ENCODE results near the gene RFNG.

The RFNG gene

DNA sequence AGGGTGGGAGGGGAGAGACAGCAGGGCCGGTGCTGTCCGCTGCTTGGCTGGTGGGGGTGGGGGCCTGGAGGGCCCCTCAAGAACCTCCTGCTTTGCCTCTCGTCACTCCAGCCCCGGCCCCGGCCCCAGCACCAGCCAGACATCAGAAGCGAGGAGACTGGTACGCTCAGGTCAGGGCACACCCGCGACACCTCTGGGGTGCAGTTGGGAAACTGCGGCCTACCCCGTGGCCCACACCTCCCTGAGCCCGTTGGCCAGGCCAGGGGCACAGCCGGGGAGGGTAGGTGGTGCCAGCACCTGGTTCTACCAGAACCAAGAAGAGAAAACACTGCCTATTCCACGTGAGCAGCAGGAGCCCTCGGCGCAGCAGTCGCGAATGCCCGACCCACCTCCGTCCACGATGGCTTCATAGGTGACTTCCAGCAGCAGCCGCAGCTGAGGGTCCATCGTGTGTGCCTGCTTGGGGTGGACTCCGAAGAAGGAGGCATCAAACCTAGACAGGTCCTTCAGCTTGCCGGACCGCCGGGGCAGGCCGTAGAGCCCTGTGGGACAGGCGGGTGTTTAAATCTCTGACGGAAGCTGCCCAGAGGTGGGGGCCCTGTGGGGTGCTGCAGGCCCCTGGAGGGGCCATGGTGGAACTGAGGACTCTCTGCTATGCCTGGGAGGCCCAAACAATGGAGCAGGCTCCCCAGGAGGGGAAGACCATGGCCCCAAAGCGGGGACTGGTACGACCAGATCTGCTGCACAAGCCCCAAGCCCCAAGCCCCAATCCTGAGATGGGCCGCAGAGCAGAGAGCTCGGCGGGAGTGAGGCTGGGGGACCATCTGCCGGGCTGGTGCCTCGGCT is 43.5 kb upstream of the RFNG start:
- peaks cover 63% of the 10 kb centered on the region for H3K36me3 ChIP-seq (ENCODE audit: control insufficient read depth, insufficient read depth, low read length, severe bottlenecking)
- no peaks in the 10 kb centered on the region for H3K27me3 ChIP-seq (replicated peaks; ENCODE audit: control insufficient read depth, insufficient read depth, low read length)
- H3K9ac ChIP-seq (ENCODE audit: low read length): peak overlapping the region; percentile 98
- no peaks in the 10 kb centered on the region for H3K9me3 ChIP-seq (ENCODE audit: control insufficient read depth, low read length)
- H3K4me1 ChIP-seq (ENCODE audit: control insufficient read depth, insufficient read depth, low read length): peaks cover 18% of the 10 kb centered on the region
- no peak for DNase-seq (ENCODE audit: low read depth)
- H3K4me3 ChIP-seq (ENCODE audit: low read length): peak overlapping the region; percentile 95

DNA sequence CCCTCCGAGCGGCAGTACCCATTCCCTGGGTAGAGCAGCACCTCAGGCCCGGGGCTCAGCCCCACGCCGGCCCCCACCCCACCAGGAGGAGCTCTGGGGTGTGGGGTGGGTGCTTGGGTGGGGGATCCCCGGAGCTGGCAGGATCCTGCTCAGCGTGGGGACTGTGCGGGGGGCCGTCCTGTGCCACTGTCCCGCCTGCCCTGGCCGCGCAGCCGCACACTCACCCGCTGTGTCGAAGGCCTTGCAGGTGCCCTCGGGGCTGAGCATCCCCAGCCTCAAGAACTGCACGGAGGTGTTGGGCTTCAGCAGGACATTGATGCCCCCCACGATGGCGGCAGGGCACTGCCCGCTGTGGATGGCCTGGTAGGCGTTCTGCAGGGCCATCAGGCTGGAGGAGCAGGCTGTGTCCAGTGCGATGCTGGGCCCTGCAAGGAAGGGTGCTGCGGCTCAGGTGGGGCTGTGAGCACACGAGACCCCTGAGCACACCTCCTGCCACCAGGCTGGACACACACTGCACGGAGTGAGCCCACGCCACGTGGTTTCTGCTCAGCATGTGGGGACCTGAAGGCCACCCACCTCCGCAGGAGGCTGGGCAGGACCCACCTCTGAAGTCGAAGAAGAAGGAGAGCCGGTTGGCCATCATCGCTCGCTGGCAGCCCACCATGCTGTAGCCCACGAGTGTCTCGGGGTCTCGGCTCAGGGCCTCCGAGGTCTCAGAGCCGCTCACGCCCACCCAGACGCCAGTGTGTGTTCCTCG is 41.6 kb upstream of the RFNG start:
- H3K4me3 ChIP-seq (ENCODE audit: low read length): peak overlapping the region; percentile 76
- H3K9me3 ChIP-seq (ENCODE audit: control insufficient read depth, low read length): no peaks in the 10 kb centered on the region
- DNase-seq (ENCODE audit: low read depth): no peak
- H3K4me1 ChIP-seq (ENCODE audit: control insufficient read depth, insufficient read depth, low read length): peaks cover 7% of the 10 kb centered on the region
- H3K36me3 ChIP-seq (ENCODE audit: control insufficient read depth, insufficient read depth, low read length, severe bottlenecking): peaks cover 82% of the 10 kb centered on the region
- peak overlapping the region; percentile 74 for H3K9ac ChIP-seq (ENCODE audit: low read length)
- no peaks in the 10 kb centered on the region for H3K27me3 ChIP-seq (replicated peaks; ENCODE audit: control insufficient read depth, insufficient read depth, low read length)

DNA sequence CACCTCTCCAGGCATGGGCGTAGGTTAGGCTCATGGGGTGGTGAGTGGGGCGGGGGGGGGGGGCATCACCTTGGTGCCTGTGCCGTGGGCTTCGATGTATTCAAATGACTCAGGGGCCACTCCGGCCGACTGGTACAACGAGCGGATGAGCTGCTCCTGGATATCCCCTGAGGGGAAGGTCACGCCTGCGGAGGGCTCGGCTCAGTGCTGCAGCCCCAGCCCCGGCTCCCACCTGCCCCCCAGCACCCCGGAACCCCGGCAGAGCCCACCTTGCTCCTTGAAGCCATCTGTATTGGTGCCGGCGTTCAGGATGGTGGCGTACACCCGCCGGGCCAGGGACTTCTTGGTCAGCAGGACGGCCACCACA is 41.0 kb upstream of the RFNG start:
- peak overlapping the region; percentile 76 for H3K4me3 ChIP-seq (ENCODE audit: low read length)
- no peak for DNase-seq (ENCODE audit: low read depth)
- H3K27me3 ChIP-seq (replicated peaks; ENCODE audit: control insufficient read depth, insufficient read depth, low read length): no peaks in the 10 kb centered on the region
- peak overlapping the region; percentile 74 for H3K9ac ChIP-seq (ENCODE audit: low read length)
- H3K9me3 ChIP-seq (ENCODE audit: control insufficient read depth, low read length): no peaks in the 10 kb centered on the region
- peaks cover 7% of the 10 kb centered on the region for H3K4me1 ChIP-seq (ENCODE audit: control insufficient read depth, insufficient read depth, low read length)
- H3K36me3 ChIP-seq (ENCODE audit: control insufficient read depth, insufficient read depth, low read length, severe bottlenecking): peaks cover 88% of the 10 kb centered on the region

DNA sequence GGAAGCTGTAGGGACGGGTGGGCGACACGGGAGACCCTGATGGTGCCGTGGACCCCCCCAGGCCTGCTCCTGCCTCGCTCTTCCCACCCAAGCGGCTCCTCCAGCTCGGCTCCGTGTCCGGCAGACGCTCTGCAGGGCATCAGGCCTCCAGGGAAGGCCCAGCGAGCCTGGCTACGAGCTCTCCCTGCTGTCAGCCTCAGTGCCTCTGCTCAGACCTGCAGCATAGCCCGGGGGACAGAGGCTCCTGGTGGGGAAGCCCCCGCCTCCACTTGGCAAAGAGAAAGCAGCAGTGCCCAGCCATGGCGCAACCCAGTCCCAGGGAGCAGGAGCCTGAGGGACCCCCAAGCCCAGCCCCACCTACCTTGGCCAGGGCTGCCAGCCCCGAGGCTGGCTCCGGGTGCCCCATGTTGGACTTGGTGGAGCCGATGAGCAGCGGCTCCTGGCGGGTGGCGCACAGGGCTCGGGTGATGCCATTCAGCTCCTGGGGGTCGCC is 40.5 kb upstream of the RFNG start:
- DNase-seq (ENCODE audit: low read depth): no peak
- peaks cover 7% of the 10 kb centered on the region for H3K4me1 ChIP-seq (ENCODE audit: control insufficient read depth, insufficient read depth, low read length)
- H3K36me3 ChIP-seq (ENCODE audit: control insufficient read depth, insufficient read depth, low read length, severe bottlenecking): peaks cover 93% of the 10 kb centered on the region
- H3K27me3 ChIP-seq (replicated peaks; ENCODE audit: control insufficient read depth, insufficient read depth, low read length): no peaks in the 10 kb centered on the region
- peak overlapping the region; percentile 56 for H3K4me3 ChIP-seq (ENCODE audit: low read length)
- H3K9ac ChIP-seq (ENCODE audit: low read length): peak overlapping the region; percentile 63
- H3K9me3 ChIP-seq (ENCODE audit: control insufficient read depth, low read length): no peaks in the 10 kb centered on the region

DNA sequence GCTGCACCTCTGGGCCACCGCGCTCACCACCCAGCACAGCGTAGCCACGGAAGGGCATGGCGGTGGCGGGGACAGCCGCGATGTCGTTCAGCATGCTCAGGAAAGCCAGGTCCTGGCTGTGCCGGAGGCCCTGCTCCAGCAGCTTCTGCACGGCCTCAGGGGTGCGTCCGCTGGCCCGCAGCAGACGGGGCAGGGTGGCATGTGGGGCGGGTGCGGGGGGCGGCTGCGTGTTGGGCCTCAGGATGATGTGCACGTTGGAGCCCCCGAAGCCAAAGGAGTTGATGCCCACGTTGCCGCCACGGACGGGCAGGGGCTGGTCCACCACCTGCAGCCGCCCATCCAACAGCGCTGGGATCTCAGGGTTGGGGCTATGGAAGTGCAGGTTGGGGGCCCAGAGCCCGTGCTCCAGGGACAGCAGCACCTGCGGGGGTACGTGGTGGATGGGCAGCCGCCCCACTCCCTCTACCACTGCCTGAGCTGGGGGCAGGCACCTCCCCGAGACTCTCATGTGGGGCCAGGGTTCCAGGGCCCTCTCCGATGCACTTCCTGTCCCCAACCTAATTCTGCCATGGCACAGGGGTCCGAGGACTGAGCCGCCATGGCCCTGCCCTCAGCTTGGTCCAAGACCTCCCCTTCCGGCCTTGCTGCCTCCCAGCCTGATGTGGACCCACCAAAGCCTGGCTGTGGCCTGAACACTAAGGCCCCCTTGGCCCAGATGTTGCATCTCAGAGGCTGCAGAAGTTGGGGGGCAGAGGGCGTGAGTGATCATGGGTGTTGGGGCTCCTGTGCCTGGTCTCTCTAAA is 39.9 kb upstream of the RFNG start:
- Histone ChIP-seq H3K9ac (ENCODE audit: low read length) (peak overlapping the region; percentile 63), H3K36me3 (ENCODE audit: control insufficient read depth, insufficient read depth, low read length, severe bottlenecking) (peaks cover 93% of the 10 kb centered on the region), H3K4me1 (ENCODE audit: control insufficient read depth, insufficient read depth, low read length) (peaks cover 7% of the 10 kb centered on the region), H3K4me3 (ENCODE audit: low read length) (peak overlapping the region; percentile 56), H3K9me3 (ENCODE audit: control insufficient read depth, low read length) (no peaks in the 10 kb centered on the region), H3K27me3 (replicated peaks; ENCODE audit: control insufficient read depth, insufficient read depth, low read length) (no peaks in the 10 kb centered on the region)
- no peak for DNase-seq (ENCODE audit: low read depth)

DNA sequence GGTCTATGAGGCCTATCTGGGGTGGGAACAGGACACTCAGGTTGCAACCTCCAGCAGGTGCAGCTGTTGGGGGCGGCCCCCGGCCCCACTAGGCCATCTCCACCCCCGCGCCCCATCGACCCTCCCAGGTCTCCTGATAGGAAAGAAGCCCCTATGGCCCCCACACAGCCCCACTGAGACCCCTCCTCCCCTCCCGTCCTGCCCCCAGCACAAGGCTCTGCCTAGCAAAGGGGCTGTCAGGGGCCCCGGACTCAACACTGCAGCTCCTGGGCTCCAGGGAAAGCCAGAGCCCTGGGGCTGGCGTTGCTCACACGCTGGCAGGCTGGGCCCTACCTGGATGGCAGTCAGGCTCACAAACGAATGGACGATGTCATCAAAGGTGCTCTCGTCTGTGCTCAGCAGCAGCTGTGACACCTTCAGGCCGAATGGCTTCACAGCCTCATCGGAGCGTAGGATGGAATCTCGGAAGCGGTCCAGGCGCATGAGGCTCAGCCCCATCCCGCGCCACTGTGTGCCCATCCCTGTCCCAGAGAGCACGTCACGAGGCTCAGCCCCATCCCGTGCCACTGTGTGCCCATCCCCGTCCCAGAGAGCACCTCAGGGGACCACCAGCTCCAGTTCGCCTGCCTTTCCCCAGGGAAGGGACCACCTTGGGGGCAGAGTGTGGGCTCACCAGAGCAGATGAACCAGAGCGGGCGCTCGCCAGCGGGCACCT is 39.1 kb upstream of the RFNG start:
- H3K36me3 ChIP-seq (ENCODE audit: control insufficient read depth, insufficient read depth, low read length, severe bottlenecking): peaks cover 93% of the 10 kb centered on the region

DNA sequence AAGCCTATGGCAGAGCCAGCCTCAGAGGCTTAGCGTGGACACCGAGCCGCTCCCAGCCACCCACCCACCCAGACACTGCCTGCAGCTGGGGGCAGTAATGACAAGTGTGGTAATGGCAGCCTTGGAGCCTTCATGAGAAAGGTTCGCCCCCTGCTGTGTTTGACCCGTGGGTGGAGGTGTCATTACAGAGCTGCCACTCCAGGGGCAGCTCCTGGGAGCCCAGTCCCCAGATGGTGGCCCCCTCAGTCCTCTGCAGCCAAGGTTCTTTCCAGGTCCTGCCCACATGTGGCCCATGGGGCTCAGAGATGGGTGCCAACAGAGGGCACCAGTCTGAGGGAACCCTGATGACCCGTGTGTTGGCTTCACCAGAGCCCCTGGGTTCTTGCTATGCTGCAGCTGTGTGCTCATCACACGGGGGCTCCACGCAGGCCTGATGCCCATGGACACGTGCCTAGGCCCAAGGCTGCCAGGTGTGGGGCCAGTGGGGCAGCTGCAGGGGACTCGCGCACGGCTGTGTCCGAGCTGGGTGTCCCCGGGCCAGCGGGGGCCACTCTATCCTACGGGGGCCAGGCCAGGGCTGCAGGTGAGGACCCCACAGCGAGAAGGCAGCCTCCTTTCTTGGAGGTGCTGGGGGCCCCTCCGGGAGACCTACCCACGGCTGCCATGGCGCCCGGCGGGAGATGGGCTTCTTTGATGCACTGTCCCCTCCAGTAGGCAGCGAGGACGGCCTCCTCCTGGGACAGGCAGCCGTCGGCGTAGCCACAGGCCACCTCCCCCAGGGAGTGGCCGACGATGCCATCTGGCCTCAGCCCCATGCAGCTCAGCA is 38.3 kb upstream of the RFNG start:
- Histone ChIP-seq H3K36me3 (ENCODE audit: control insufficient read depth, insufficient read depth, low read length, severe bottlenecking) (peaks cover 93% of the 10 kb centered on the region), H3K9me3 (ENCODE audit: control insufficient read depth, low read length) (no peaks in the 10 kb centered on the region), H3K4me3 (ENCODE audit: low read length) (peak overlapping the region; percentile 20), H3K4me1 (ENCODE audit: control insufficient read depth, insufficient read depth, low read length) (no peaks in the 10 kb centered on the region), H3K27me3 (replicated peaks; ENCODE audit: control insufficient read depth, insufficient read depth, low read length) (no peaks in the 10 kb centered on the region), H3K9ac (ENCODE audit: low read length) (peak overlapping the region; percentile 45)
- DNase-seq (ENCODE audit: low read depth): no peak

More for the DNA sequence above, 39.1 kb upstream of the RFNG start:
- Histone ChIP-seq H3K27me3 (replicated peaks; ENCODE audit: control insufficient read depth, insufficient read depth, low read length) (no peaks in the 10 kb centered on the region), H3K9ac (ENCODE audit: low read length) (peak overlapping the region; percentile 34), H3K9me3 (ENCODE audit: control insufficient read depth, low read length) (no peaks in the 10 kb centered on the region), H3K4me1 (ENCODE audit: control insufficient read depth, insufficient read depth, low read length) (peaks cover 4% of the 10 kb centered on the region), H3K4me3 (ENCODE audit: low read length) (no peak overlapping the region)
- no peak for DNase-seq (ENCODE audit: low read depth)

DNA sequence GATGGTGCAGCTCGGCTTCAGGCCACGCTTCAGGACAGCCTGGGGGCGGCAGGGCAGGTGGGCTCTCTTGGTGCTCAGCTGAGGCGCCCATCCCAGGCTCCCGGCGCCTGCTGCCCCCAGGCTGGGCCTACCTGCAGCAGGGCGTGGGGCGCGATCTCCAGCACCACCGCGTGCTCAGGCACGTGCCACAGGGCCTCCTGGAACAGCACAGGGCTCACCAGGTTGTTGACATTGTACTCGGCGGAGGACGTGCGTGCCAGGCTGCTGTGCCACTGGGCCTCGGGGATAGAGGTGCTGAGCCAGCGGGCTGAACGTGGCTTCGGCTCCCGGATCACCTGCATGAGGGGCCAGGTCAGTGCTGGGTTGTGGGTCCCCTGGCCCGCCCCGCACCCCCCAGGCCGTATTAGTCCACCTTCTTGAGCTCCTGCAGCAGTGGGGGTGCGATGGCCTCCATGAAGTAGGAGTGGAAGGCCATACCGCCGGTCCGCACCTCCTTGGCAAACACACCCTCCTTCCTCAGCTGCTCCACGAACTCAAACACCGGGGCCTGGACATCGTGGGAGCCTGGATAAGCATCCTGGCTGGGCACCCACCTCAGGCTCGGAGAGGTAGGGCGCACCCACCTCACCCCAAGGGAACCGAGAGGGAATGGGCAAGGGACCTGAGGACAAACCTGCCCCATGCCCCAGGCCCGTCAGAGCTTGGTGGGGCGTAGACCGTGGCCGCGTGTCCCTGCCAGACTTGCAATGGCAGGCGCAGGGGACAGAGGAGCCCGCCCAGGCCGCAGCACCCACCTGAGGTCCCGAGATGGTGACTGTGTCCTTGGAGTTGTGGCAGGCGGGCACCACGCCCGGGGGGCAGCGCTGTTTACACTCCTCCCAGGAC is 37.5 kb upstream of the RFNG start:
- H3K36me3 ChIP-seq (ENCODE audit: control insufficient read depth, insufficient read depth, low read length, severe bottlenecking): peaks cover 97% of the 10 kb centered on the region
- H3K4me1 ChIP-seq (ENCODE audit: control insufficient read depth, insufficient read depth, low read length): no peaks in the 10 kb centered on the region
- no peak for DNase-seq (ENCODE audit: low read depth)
- H3K27me3 ChIP-seq (replicated peaks; ENCODE audit: control insufficient read depth, insufficient read depth, low read length): no peaks in the 10 kb centered on the region
- no peaks in the 10 kb centered on the region for H3K9me3 ChIP-seq (ENCODE audit: control insufficient read depth, low read length)
- peak overlapping the region; percentile 45 for H3K9ac ChIP-seq (ENCODE audit: low read length)
- H3K4me3 ChIP-seq (ENCODE audit: low read length): no peak overlapping the region

DNA sequence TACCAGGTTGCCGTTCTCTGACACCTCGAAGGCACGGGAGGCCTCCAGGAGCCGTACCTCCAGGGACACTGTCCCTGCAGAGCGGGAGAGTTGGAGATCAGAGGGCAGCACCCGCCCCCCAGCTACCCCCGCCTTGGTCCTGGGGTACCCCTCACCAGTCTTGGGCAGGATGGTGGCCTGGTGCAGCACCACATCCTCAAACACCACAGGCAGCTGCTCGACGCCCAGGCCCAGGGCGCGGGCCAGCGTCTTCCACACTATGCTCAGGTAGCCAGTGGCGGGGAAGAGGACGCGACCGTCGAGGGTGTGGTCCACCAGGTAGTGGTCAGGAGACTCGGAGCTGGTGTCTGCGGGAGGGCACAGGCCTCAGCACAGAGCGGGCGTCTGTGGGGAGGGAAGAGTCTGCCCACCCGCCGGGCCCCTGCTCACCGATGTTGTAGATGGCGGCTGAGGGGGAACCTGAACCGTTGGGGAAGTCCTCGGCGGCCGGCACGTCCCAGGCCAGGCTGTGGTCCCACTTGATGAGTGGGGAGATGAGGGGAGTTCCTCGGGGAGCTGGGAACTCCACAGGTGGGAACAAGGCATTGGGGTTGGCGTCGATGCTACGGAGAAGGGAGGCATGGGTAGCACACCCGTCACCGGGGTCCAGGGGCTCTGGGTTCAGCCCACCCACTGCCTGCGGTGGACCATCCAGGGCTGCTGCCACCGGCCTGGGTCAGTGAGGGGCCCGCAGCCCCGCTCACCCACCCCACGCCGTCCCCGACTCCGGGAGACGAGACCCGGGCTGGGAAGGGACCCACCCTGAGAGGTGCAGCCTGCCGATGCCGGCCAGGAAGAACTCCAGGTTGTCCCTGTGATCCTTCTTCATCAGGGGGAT is 36.6 kb upstream of the RFNG start:
- Histone ChIP-seq H3K4me1 (ENCODE audit: control insufficient read depth, insufficient read depth, low read length) (no peaks in the 10 kb centered on the region), H3K4me3 (ENCODE audit: low read length) (no peak overlapping the region), H3K36me3 (ENCODE audit: control insufficient read depth, insufficient read depth, low read length, severe bottlenecking) (peaks cover 98% of the 10 kb centered on the region), H3K27me3 (replicated peaks; ENCODE audit: control insufficient read depth, insufficient read depth, low read length) (no peaks in the 10 kb centered on the region), H3K9me3 (ENCODE audit: control insufficient read depth, low read length) (no peaks in the 10 kb centered on the region), H3K9ac (ENCODE audit: low read length) (peak overlapping the region; percentile 6)
- DNase-seq (ENCODE audit: low read depth): no peak
